PC-9 (cell line): Measurements from ENCODE around the gene MED9.

ENCODE experiments used
- EZH2 ChIP-seq: fragments of 200-600 bp; sonication (generic); IDR thresholded peaks from 2 replicates; pipeline ENCODE4 v1.8.0; 2017; ENCODE audit warnings: antibody characterized with exemption, low read depth
- TF ChIP-seq, protein P1 (sequence below): fragments of 200-600 bp; sonication (generic); conservative IDR thresholded peaks from 2 replicates; pipeline ENCODE4 v1.6.1; 2017; ENCODE audit warnings: mixed run types, antibody characterized with exemption, mild to moderate bottlenecking, moderate library complexity

DNA sequence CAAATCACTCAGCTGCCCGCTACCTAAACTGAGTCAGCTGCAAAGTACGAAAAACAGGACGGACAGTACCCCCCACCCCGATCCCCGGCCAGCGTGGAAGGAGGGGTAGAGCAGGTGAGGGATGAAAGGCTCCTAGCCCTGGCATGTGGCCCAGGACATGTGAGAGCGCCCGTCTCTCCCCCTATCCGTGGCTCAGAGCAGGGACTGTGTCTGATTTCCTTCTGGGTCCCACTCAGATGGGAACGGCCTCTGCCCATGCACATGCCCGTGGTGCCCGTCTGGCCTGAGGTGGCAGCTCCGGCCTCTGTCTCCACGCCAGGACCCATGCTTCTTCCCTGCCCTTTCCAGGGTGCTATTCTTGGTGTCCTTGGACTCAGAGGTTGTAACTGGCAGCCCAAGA is 49.6 kb downstream of the MED9 start:
- TF ChIP-seq, protein P1, sequence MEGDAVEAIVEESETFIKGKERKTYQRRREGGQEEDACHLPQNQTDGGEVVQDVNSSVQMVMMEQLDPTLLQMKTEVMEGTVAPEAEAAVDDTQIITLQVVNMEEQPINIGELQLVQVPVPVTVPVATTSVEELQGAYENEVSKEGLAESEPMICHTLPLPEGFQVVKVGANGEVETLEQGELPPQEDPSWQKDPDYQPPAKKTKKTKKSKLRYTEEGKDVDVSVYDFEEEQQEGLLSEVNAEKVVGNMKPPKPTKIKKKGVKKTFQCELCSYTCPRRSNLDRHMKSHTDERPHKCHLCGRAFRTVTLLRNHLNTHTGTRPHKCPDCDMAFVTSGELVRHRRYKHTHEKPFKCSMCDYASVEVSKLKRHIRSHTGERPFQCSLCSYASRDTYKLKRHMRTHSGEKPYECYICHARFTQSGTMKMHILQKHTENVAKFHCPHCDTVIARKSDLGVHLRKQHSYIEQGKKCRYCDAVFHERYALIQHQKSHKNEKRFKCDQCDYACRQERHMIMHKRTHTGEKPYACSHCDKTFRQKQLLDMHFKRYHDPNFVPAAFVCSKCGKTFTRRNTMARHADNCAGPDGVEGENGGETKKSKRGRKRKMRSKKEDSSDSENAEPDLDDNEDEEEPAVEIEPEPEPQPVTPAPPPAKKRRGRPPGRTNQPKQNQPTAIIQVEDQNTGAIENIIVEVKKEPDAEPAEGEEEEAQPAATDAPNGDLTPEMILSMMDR: no peak
- TF ChIP-seq EZH2: no peak
